Hepatocyte (in vitro differentiated cells): ENCODE data around the gene PYROXD2. TPM values are rescaled to one million over a fixed set of nuclear protein-coding genes. Genes with fewer than 3 reads are reported as not detected.

Experiments used
- DNase-seq: peaks from one replicate; pipeline ENCODE4 v3.0.0-alpha.2; 2016; ENCODE audit warnings: low spot score
- H2AFZ ChIP-seq: fragments of 200-600 bp; sonication (generic); 2 replicates; pipeline ENCODE4 v1.6.0; 2016; ENCODE audit warnings: antibody characterized with exemption, mild to moderate bottlenecking
- H3K27ac ChIP-seq: fragments of 200-600 bp; sonication (generic); 2 replicates; pipeline ENCODE4 v1.5.1; 2016; ENCODE audit warnings: mild to moderate bottlenecking
- H3K27me3 ChIP-seq: fragments of 200-600 bp; sonication (generic); 2 replicates; pipeline ENCODE4 v1.6.1; 2016
- H3K36me3 ChIP-seq: fragments of 200-600 bp; sonication (generic); replicated peaks from 2 replicates; pipeline ENCODE4 v1.5.1; 2016; ENCODE audit warnings: low read depth; ENCODE audit not compliant: insufficient read depth
- H3K4me1 ChIP-seq: fragments of 200-600 bp; sonication (generic); 2 replicates; pipeline ENCODE4 v1.5.1; 2016; ENCODE audit warnings: mild to moderate bottlenecking, moderate library complexity; ENCODE audit not compliant: insufficient read depth
- H3K4me2 ChIP-seq: fragments of 200-600 bp; sonication (generic); 2 replicates; pipeline ENCODE4 v1.6.0; 2016
- H3K4me3 ChIP-seq: fragments of 200-600 bp; sonication (generic); 2 replicates; pipeline ENCODE4 v1.5.1; 2016; ENCODE audit warnings: mild to moderate bottlenecking
- H3K79me2 ChIP-seq: fragments of 200-600 bp; sonication (generic); 2 replicates; pipeline ENCODE4 v1.6.0; 2017; ENCODE audit warnings: mild to moderate bottlenecking
- H3K9me2 ChIP-seq: fragments of 200-600 bp; sonication (generic); replicated peaks from 2 replicates; pipeline ENCODE4 v1.6.0; 2017; ENCODE audit warnings: mild to moderate bottlenecking; ENCODE audit not compliant: insufficient read depth
- H3K9me3 ChIP-seq: fragments of 200-600 bp; sonication (generic); 2 replicates; pipeline ENCODE4 v1.5.1; 2016; ENCODE audit warnings: low read depth, mild to moderate bottlenecking
- H4K20me1 ChIP-seq: fragments of 200-600 bp; sonication (generic); 2 replicates; pipeline ENCODE4 v1.6.0; 2016; ENCODE audit warnings: mild to moderate bottlenecking; ENCODE audit not compliant: insufficient read depth, poor library complexity, severe bottlenecking
- CTCF ChIP-seq: fragments of 200-600 bp; sonication (generic); IDR thresholded peaks from 2 replicates; pipeline ENCODE4 v1.5.1; 2016; ENCODE audit warnings: antibody characterized with exemption, mild to moderate bottlenecking; ENCODE audit not compliant: poor library complexity
- EZH2 ChIP-seq: fragments of 200-600 bp; sonication (generic); IDR thresholded peaks from 2 replicates; pipeline ENCODE4 v1.6.1; 2016; ENCODE audit warnings: antibody characterized with exemption, mild to moderate bottlenecking, borderline replicate concordance
- EZH2phosphoT487 ChIP-seq: fragments of 200-600 bp; sonication (generic); IDR thresholded peaks from one replicate; pipeline ENCODE4 v1.6.1; 2018; ENCODE audit warnings: antibody characterized with exemption, mild to moderate bottlenecking, low read depth, moderate library complexity; ENCODE audit not compliant: unreplicated experiment, severe bottlenecking
- WGBS: methylation state at CpG from one replicate; pipeline ENCODE4 v1.1.6; 2016; ENCODE audit warnings: low lambda C conversion rate; ENCODE audit errors: missing lambda C conversion rate; 5-methylcytosine and 5-hydroxymethylcytosine counted together
- polyA plus RNA-seq: library from polyadenylated mRNA; unstranded; fragments of >200 nt; fragmentation: Nextera tagmentation; extraction: Ambion mirVana; gene quantifications from 2 replicates; pipeline ENCODE4 v1.2.1, GENCODE V29; 2016
- total RNA-seq: library from RNA; depleted of rRNA; stranded (reverse); fragments of >200 nt; gene quantifications from 2 replicates; pipeline ENCODE4 v1.2.3, GENCODE V29; 2014

Gene PYROXD2
- total and polyA plus RNA-seq, 2 experiments from 2014 or later, result 9.7 to 11.6 TPM

- Histone ChIP-seq H3K4me3 (no peak overlapping the region), H3K79me2 (no peaks in the 10 kb centered on the region), H3K9me2 (no peaks in the 10 kb centered on the region), H3K4me2 (no peak overlapping the region), H3K36me3 (peaks cover 11% of the 10 kb centered on the region), H3K27me3 (no peaks in the 10 kb centered on the region), H3K27ac (no peak overlapping the region), H3K9me3 (peaks cover 3% of the 10 kb centered on the region), H3K4me1 (no peaks in the 10 kb centered on the region), H4K20me1 (no peaks in the 10 kb centered on the region), H2AFZ (no peak overlapping the region)
- DNase-seq, result no peak
- WGBS, result 95% methylated on average over 4 of the region's 4 CpGs
- TF ChIP-seq CTCF, result no peak
Measured at GRCh38 chr10:98436704-98437103, 21.7 kb upstream of the PYROXD2 start.

- TF ChIP-seq EZH2phosphoT487 (no peak), EZH2 (no peak), CTCF (no peak)
- Histone ChIP-seq H4K20me1 (no peaks in the 10 kb centered on the region), H3K27ac (no peak overlapping the region), H3K27me3 (no peaks in the 10 kb centered on the region), H2AFZ (no peak overlapping the region), H3K4me1 (no peaks in the 10 kb centered on the region), H3K79me2 (no peaks in the 10 kb centered on the region), H3K9me3 (peaks cover 3% of the 10 kb centered on the region), H3K36me3 (peaks cover 11% of the 10 kb centered on the region), H3K9me2 (no peaks in the 10 kb centered on the region), H3K4me3 (no peak overlapping the region), H3K4me2 (no peak overlapping the region)
- 98% methylated on average over 12 of the region's 12 CpGs for WGBS
- no peak for DNase-seq
Measured at GRCh38 chr10:98435178-98435577, 20.2 kb upstream of the PYROXD2 start.

- TF ChIP-seq EZH2phosphoT487 (no peak), CTCF (no peak), EZH2 (no peak)
- H2AFZ ChIP-seq, result no peak overlapping the region
- H3K4me1 ChIP-seq, result no peaks in the 10 kb centered on the region
- H3K9me2 ChIP-seq, result no peaks in the 10 kb centered on the region
- no peak overlapping the region for H3K27ac ChIP-seq
- H3K4me3 ChIP-seq, result no peak overlapping the region
- H3K9me3 ChIP-seq, result peaks cover 3% of the 10 kb centered on the region
- no peaks in the 10 kb centered on the region for H3K27me3 ChIP-seq
- H3K4me2 ChIP-seq, result no peak overlapping the region
- DNase-seq, result no peak
- H3K79me2 ChIP-seq, result no peaks in the 10 kb centered on the region
- peaks cover 11% of the 10 kb centered on the region for H3K36me3 ChIP-seq
- over 99% methylated on average over 21 of the region's 21 CpGs for WGBS
- no peaks in the 10 kb centered on the region for H4K20me1 ChIP-seq
Measured at GRCh38 chr10:98433881-98434732, 19.1 kb upstream of the PYROXD2 start.
